GM18505 (cell line): ENCODE results near the gene WSB1.
"Not testable (repeated sequence)": the region's sequence is repeated elsewhere in the genome, so short reads cannot be mapped to it uniquely, and the experiment has no call there.

Experiments
- ATAC-seq: cut with Tn5 transposase; IDR thresholded peaks from one replicate; pipeline ENCODE4 v1.9.1; 2021; ENCODE audit not compliant: unreplicated experiment
- POLR2A ChIP-seq: IDR thresholded peaks from 4 replicates; pipeline ENCODE4 v1.6.1; 2011; ENCODE audit warnings: borderline replicate concordance; ENCODE audit not compliant: insufficient read depth, insufficient read length; ENCODE audit errors: extremely low read depth

The WSB1 gene

GRCh38 chr17:27326585-27326984, 32.7 kb downstream of the WSB1 start:
- ATAC-seq, result no peak

GRCh38 chr17:27327397-27327796, 33.5 kb downstream of the WSB1 start:
- ATAC-seq, result no peak
- no peak for TF ChIP-seq POLR2A

More at GRCh38 chr17:27326585-27326984, 32.7 kb downstream of the WSB1 start:
- no peak for TF ChIP-seq POLR2A

GRCh38 chr17:27327871-27328270, 34.0 kb downstream of the WSB1 start:
- TF ChIP-seq POLR2A, result no peak
- ATAC-seq, result no peak

- ATAC-seq, result not testable (repeated sequence)
Measured at GRCh38 chr17:27328686-27329085, 34.8 kb downstream of the WSB1 start.

- no peak for ATAC-seq
- no peak for TF ChIP-seq POLR2A
Measured at GRCh38 chr17:27329146-27329805, 35.4 kb downstream of the WSB1 start.

- no peak for ATAC-seq
- no peak for TF ChIP-seq POLR2A
Measured at GRCh38 chr17:27332047-27332393, 38.1 kb downstream of the WSB1 start.

GRCh38 chr17:27332485-27333409, 38.8 kb downstream of the WSB1 start:
- peak; percentile 89 for ATAC-seq
- peak; percentile 39 for TF ChIP-seq POLR2A

- no peak for TF ChIP-seq POLR2A
- no peak for ATAC-seq
Measured at GRCh38 chr17:27333410-27333980, 39.6 kb downstream of the WSB1 start.

- no peak for TF ChIP-seq POLR2A
- ATAC-seq, result no peak
Measured at GRCh38 chr17:27336184-27336583, 42.3 kb downstream of the WSB1 start.

- TF ChIP-seq POLR2A, result no peak
- ATAC-seq, result peak; percentile 41
Measured at GRCh38 chr17:27338536-27338985, 44.6 kb downstream of the WSB1 start.

- ATAC-seq, result peak; percentile 41
Measured at GRCh38 chr17:27339198-27339835, 45.4 kb downstream of the WSB1 start.

GRCh38 chr17:27339836-27340550, 46.1 kb downstream of the WSB1 start:
- TF ChIP-seq POLR2A, result no peak
- no peak for ATAC-seq

More at GRCh38 chr17:27339198-27339835, 45.4 kb downstream of the WSB1 start:
- no peak for TF ChIP-seq POLR2A

GRCh38 chr17:27340575-27340974, 46.7 kb downstream of the WSB1 start:
- TF ChIP-seq POLR2A, result no peak
- no peak for ATAC-seq
